ENCODE results near the gene RNF227.

RNF227 gene

DNA sequence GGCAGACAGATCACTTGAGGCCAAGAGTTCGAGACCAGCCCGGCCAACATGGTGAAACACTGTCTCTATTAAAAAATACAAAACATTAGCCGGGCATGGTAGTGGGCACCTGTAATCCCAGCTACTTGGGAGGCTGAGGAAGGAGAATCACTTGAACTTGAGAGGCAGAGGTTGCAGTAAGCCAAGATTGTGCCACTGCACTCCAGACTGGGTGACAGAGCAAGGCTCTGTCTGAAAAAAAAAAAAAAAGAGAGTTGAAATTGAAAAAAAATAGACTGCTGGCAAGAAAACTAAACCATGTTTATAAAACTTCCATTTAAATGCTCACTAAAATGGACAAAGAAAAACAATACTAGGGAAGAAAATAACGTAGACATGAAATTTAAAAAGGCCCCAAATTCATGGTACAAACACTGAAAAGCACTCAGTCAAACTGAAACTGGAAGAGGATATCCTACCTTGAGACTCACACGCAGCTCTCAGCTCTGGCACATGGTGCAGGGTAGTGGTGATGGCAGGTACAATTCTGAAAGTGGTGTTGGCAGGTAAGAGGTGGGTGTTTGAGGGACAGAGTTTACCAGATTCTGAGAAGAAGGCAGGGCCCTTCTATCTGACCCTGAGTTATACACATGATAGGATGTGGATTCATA, 35.2 kb upstream of the RNF227 start:
- Histone ChIP-seq H3K4me3 (ENCODE audit: low read length, poor library complexity, severe bottlenecking) (no peak overlapping the region), H4K20me1 (ENCODE audit: insufficient read depth, low read length, poor library complexity, severe bottlenecking) (no peaks in the 10 kb centered on the region), H3K4me1 (ENCODE audit: insufficient read depth, low read length, poor library complexity, severe bottlenecking) (no peaks in the 10 kb centered on the region), H3K9ac (ENCODE audit: low read depth, low read length, poor library complexity, severe bottlenecking) (no peak overlapping the region), H3K9me3 (ENCODE audit: insufficient read depth, low read depth, low read length) (no peaks in the 10 kb centered on the region), H3F3A (ENCODE audit: low read depth) (no peaks in the 10 kb centered on the region), H3K9me2 (replicated peaks; ENCODE audit: low read depth, low read length) (no peaks in the 10 kb centered on the region), H2AFZ (ENCODE audit: low read length) (no peak overlapping the region), H3K36me3 (ENCODE audit: insufficient read depth, low read length) (peaks cover 32% of the 10 kb centered on the region; the same call in 1 of the 2 replicates), H3K79me2 (ENCODE audit: insufficient read depth, low read length) (no peaks in the 10 kb centered on the region), H3K27me3 (ENCODE audit: insufficient read depth, low read length, poor library complexity, severe bottlenecking) (no peaks in the 10 kb centered on the region), H3K4me2 (ENCODE audit: low read depth, low read length, poor library complexity, severe bottlenecking) (no peak overlapping the region)
- no peak for TF ChIP-seq EZH2phosphoT487 (IDR thresholded peaks at IDR 0.05; ENCODE audit: borderline replicate concordance)
- TF ChIP-seq, protein P1, sequence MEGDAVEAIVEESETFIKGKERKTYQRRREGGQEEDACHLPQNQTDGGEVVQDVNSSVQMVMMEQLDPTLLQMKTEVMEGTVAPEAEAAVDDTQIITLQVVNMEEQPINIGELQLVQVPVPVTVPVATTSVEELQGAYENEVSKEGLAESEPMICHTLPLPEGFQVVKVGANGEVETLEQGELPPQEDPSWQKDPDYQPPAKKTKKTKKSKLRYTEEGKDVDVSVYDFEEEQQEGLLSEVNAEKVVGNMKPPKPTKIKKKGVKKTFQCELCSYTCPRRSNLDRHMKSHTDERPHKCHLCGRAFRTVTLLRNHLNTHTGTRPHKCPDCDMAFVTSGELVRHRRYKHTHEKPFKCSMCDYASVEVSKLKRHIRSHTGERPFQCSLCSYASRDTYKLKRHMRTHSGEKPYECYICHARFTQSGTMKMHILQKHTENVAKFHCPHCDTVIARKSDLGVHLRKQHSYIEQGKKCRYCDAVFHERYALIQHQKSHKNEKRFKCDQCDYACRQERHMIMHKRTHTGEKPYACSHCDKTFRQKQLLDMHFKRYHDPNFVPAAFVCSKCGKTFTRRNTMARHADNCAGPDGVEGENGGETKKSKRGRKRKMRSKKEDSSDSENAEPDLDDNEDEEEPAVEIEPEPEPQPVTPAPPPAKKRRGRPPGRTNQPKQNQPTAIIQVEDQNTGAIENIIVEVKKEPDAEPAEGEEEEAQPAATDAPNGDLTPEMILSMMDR (conservative IDR thresholded peaks at IDR 0.05; ENCODE audit: low read length) = no peak

DNA sequence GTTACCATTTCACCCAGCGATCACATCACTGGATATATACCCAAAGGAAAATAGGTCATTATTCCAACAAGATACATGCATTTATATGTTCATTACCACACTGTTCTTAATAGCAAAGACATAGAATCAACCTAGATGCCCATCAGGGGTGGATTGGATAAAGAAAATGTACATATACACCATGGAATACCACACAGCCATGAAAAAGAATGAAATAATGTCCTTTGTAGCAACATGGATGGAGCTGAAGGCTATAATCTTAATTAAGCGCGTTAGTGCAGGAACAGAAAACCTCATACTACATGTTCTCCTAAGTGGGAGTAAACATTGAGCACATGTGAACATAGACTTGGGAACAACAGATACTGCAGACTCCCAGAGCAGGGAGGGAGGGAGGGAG, 34.5 kb upstream of the RNF227 start:
- Histone ChIP-seq H3K4me3 (ENCODE audit: low read length, poor library complexity, severe bottlenecking) (no peak overlapping the region), H3K36me3 (ENCODE audit: insufficient read depth, low read length) (peaks cover 39% of the 10 kb centered on the region; the same call in 1 of the 2 replicates), H3K9me3 (ENCODE audit: insufficient read depth, low read depth, low read length) (no peaks in the 10 kb centered on the region), H3K4me1 (ENCODE audit: insufficient read depth, low read length, poor library complexity, severe bottlenecking) (no peaks in the 10 kb centered on the region), H3K79me2 (ENCODE audit: insufficient read depth, low read length) (no peaks in the 10 kb centered on the region), H3K9me2 (replicated peaks; ENCODE audit: low read depth, low read length) (no peaks in the 10 kb centered on the region), H2AFZ (ENCODE audit: low read length) (no peak overlapping the region), H4K20me1 (ENCODE audit: insufficient read depth, low read length, poor library complexity, severe bottlenecking) (no peaks in the 10 kb centered on the region), H3K9ac (ENCODE audit: low read depth, low read length, poor library complexity, severe bottlenecking) (no peak overlapping the region), H3K27me3 (ENCODE audit: insufficient read depth, low read length, poor library complexity, severe bottlenecking) (no peaks in the 10 kb centered on the region), H3F3A (ENCODE audit: low read depth) (no peaks in the 10 kb centered on the region), H3K4me2 (ENCODE audit: low read depth, low read length, poor library complexity, severe bottlenecking) (no peak overlapping the region)
- no peak for TF ChIP-seq EZH2phosphoT487 (IDR thresholded peaks at IDR 0.05; ENCODE audit: borderline replicate concordance)
- TF ChIP-seq, protein P1 (conservative IDR thresholded peaks at IDR 0.05; ENCODE audit: low read length) = no peak

DNA sequence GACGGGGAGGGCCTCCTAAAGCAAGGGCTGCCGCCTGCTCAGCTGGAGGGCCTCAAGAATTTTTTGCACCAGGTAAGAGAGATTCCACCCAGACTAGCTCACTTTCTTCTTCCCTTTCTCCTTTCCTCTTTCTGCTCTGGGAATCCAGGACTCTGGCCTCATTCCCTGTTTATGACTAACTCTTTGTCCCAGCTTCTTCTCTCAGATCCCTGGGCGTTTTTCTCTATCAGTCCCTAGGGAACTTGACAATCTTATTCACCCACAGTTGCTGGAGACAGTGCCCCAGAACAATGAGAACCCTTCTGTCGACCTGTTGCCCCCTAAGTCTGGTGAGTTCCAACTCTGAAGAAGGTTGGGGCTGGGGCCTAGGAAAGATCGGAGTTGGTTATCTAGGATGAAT, 31.6 kb upstream of the RNF227 start:
- Histone ChIP-seq H3F3A (ENCODE audit: low read depth) (no peaks in the 10 kb centered on the region), H3K9ac (ENCODE audit: low read depth, low read length, poor library complexity, severe bottlenecking) (no peak overlapping the region), H3K4me3 (ENCODE audit: low read length, poor library complexity, severe bottlenecking) (no peak overlapping the region), H4K20me1 (ENCODE audit: insufficient read depth, low read length, poor library complexity, severe bottlenecking) (no peaks in the 10 kb centered on the region), H3K4me1 (ENCODE audit: insufficient read depth, low read length, poor library complexity, severe bottlenecking) (no peaks in the 10 kb centered on the region), H3K9me3 (ENCODE audit: insufficient read depth, low read depth, low read length) (no peaks in the 10 kb centered on the region), H3K27me3 (ENCODE audit: insufficient read depth, low read length, poor library complexity, severe bottlenecking) (no peaks in the 10 kb centered on the region), H3K9me2 (replicated peaks; ENCODE audit: low read depth, low read length) (no peaks in the 10 kb centered on the region), H3K4me2 (ENCODE audit: low read depth, low read length, poor library complexity, severe bottlenecking) (no peak overlapping the region), H3K36me3 (ENCODE audit: insufficient read depth, low read length) (peaks cover 64% of the 10 kb centered on the region; the same call in 1 of the 2 replicates), H2AFZ (ENCODE audit: low read length) (no peak overlapping the region), H3K79me2 (ENCODE audit: insufficient read depth, low read length) (no peaks in the 10 kb centered on the region)
- no peak for TF ChIP-seq EZH2phosphoT487 (IDR thresholded peaks at IDR 0.05; ENCODE audit: borderline replicate concordance)
- TF ChIP-seq, protein P1 (conservative IDR thresholded peaks at IDR 0.05; ENCODE audit: low read length) = no peak
